Activated CD8-positive, alpha-beta memory T cell treated with anti-CD3 and anti-CD28 coated beads for 48 hours (primary cell): ENCODE measurements around the gene CRHR1.

ENCODE experiments used
- DNase-seq, 3 experiments: peaks; one replicate each; pipeline ENCODE4 v3.0.0-alpha.2; 2020; ENCODE audit warnings: low read depth in 2 of 3, low spot score in 2 of 3

The CRHR1 gene

DNA sequence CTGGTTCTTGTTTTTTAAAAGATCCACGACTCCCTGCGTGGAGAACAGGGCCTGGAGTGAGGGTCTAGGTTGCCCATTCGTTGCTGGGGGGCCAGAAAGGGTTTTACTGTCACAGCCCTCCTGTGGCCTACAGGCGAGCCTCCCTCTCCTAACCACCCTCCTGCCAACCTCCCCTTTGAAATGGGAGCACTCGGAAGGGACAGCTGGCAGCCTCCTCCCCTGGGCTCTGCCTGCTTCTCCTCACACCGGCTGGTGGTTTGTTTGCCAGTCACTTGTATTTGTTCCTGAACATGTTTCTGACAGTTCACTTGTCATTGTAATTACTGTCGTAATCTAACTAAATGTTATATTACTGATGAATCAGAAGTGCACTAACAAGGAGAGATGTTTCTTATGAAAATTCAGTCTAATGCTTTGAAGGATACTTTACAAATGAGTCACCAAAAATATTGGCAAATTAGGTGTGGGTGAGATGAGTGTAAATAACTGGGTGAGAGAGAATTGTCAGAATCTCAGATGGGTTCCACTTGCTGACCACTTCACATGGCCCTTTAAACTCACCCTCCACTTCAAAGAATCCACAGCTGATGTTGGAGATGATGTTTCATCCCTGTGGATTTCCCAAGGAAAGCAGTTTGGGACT lies 57.9 kb downstream of the CRHR1 start:
- DNase-seq, result no peak

DNA sequence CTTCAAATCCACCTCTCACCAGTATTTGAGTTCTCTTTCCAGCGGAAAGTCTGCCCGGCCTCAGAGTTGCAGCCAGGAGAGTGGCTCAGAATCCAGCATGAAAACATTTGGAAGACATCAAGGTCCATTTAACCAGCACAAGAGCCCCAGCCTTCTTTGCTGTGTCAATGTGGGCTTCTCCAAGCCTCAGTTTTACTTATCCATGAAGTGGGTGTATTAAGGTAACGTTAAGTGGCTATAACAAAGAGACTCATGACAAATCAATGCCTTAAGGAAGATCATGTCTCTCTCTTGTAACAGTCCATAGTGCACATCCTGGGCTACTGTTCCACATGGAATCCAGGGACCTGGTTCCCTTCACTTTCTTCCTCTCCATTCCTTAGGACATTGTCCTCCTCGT lies 59.6 kb downstream of the CRHR1 start:
- no peak for DNase-seq

DNA sequence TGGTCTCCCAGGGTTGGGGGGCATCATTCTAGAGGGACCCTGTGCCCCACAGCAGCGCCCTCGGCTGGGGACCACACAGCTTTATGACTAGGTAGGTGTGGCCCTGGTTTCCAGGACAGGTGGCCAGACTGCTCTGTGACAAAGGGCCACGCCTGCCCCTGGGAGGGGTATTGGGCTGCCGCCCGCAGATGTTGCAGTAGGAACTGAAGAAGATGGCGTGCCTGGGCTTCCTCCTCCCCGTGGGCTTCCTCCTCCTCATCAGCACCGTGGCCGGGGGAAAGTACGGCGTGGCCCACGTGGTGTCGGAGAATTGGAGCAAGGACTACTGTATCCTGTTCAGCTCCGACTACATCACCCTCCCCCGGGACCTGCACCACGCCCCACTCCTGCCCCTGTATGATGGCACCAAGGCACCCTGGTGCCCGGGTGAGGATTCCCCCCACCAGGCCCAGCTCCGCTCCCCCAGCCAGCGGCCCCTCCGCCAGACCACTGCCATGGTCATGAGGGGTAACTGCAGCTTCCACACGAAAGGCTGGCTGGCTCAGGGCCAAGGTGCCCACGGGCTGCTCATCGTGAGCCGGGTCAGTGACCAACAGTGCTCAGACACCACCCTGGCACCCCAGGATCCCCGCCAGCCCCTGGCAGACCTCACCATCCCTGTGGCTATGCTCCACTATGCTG lies 60.7 kb downstream of the CRHR1 start, which contains the start of gene SPPL2C:
Gene SPPL2C (plus strand): TSS at position 187 of the 681 bp plus-strand sequence. CDS start 26 bp downstream, at position 213.
- no peak for DNase-seq

DNA sequence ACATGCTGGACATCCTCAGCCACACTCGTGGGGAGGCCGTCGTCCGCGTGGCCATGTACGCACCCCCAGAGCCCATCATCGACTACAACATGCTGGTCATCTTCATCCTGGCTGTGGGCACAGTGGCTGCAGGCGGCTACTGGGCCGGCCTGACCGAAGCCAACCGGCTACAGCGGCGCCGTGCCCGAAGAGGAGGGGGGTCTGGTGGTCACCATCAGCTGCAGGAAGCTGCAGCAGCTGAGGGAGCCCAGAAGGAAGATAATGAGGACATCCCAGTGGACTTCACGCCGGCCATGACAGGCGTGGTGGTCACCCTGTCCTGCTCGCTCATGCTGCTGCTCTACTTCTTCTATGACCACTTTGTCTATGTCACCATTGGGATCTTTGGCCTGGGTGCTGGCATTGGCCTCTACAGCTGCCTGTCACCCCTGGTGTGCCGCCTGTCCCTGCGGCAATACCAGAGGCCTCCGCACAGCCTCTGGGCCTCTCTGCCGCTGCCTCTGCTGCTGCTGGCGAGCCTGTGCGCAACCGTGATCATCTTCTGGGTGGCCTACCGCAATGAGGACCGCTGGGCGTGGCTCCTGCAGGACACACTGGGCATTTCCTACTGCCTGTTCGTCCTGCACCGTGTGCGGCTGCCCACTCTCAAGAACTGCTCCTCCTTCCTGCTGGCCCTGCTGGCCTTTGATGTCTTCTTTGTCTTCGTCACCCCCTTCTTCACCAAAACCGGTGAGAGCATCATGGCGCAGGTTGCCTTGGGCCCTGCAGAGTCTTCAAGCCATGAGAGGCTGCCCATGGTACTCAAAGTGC lies 61.5 kb downstream of the CRHR1 start:
- no peak for DNase-seq

DNA sequence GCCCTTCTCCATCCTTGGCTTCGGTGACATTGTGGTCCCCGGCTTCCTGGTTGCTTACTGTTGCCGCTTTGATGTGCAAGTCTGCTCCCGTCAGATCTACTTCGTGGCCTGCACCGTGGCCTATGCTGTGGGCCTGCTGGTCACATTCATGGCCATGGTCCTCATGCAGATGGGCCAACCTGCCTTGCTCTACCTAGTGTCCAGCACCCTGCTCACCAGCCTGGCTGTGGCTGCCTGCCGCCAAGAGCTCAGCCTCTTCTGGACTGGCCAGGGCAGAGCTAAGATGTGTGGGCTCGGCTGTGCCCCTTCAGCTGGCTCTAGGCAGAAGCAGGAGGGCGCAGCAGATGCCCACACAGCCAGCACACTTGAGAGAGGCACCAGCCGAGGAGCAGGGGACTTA lies 62.1 kb downstream of the CRHR1 start:
- DNase-seq, result no peak

DNA sequence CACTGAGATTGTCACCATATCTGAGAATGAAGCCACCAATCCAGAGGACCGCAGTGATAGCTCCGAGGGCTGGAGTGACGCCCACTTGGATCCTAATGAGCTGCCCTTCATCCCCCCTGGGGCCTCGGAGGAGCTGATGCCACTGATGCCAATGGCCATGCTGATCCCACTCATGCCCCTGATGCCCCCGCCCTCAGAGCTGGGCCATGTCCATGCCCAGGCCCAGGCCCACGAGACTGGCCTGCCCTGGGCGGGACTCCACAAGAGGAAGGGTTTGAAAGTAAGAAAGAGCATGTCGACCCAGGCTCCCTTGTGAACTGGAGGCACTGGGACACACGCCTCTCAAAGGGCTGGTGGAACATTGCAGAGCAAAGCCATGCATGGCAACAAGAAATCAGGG lies 62.5 kb downstream of the CRHR1 start:
- no peak for DNase-seq

DNA sequence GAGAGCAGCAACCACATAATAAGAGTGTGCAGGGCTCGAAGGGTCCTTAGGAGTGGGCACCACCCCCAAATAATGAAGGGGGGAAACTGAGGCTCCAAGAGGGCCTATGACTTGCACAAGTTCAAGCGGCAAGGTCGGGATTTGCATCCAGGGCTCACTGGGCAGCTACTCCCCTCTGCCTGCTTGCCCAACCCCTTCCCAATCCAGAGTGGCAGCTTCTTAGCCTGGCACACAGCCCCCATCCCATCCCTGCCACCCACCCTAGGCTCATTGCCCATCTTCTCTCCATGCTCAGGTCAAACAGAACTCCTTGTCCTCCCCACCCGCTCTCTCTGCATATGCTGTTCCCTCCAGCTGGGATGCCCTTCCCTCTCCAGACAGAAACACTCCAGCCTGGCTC lies 63.0 kb downstream of the CRHR1 start:
- DNase-seq, result no peak

DNA sequence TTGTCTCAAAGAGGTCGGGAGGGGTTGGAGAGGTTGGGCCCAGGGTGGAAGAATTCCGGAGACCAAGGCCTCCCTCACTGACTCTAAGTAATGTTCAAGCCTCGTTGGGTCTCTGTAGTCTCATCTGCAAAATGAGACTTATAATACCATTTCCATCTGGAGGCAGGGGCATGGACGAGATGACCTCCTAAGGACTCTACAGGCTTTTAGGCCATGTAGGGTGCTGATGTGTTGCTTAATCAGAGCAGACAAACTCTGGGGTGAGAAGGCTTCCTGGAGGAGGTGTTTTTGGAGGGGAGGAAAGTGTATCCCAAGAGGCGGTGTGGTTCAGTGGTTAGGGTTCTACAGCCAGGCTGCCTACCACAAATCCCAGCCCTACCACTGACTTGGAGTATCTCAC lies 63.6 kb downstream of the CRHR1 start:
- DNase-seq, result no peak

DNA sequence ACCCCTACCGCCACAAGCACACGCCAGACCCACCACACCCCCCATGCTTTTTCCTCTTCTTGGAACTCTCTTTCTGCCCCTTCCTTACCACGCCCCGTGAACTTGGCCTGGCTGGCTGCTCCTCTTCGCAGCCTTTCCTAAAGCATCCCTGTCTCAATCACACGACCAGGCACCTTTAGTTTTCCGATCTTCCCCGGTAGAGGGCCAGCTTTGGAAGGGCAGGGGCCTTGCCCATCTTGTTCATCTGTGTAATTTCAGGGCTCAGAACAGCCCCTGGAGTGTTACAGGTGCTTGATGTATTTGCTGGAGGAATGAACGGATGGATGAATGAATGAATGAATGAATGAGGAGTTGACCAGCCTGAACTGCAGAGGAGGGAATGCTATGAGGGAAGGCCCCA lies 64.3 kb downstream of the CRHR1 start:
- no peak for DNase-seq

DNA sequence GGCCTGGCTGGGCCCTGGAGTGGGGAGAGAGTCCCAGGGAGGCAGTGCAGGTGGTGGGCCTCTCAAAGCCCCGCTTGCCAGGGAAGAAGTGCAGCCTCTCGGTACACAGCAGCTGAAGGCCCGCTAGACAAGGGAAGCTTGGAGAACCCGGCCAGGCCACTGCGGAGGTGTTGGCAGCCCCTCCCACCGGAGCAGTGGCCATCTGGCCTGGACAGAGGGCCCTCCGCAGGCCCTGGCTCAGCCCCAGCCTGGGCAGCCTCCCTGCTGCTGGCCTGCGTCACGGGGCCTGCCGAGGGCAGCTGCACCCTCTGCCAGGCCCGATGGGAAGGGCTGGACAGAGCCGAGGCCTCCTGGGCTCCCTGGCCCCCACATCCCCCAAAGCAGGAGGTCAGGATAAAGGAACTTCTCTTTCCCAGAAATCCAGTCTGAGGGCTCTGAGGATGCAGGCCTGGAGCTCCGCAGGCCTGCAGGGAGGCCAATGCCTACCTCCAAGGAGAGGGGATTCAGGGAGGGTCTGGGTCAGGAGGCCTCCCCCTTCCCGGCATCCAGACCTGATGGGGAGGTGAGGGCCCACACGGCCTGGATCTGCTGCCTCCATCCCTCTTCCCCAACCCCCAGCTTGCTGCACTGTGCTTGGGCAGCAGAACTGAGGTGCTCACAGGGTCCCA lies 64.9 kb downstream of the CRHR1 start:
- DNase-seq, result no peak

DNA sequence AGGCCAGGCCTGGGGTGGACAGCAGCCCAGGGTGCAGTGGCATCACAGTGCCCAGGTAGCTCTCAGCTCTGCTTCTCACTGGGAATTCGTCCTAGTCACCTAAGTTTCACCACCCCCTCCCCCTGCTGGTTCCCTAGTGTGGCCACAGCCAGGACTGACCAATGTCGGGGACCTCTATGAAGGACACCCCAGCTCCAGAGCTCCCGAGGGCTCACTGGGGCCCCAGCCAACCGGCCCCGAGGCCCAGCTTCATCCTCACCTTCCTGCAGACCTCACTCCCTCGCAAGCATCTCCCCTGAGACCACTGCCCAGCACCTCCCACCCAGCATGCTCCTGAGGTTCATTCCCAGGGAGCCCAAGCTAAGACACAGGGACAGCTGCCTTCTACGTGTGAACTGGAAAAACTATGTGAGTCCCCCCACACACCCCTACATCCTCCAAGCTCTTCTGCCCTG lies 65.4 kb downstream of the CRHR1 start:
- DNase-seq, result no peak

DNA sequence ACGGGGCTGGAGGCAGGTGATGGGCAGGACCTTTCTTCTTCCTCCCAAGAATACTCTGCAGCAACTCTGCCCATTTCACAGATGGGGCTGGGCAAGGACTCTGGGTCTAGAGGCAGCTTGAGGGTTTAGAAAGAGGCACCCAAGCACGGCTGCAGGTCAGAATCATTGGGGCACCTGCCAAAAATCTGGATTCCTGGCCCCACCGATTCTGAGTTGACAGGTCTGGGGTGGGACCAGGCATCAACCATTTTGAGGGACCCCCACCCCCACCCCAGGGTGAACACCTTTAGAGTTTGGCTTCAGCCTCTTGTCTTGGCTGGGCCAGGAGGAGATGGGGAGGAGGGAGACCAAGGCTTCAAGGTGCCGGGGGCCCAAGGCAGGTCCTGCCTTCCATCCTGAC lies 65.9 kb downstream of the CRHR1 start:
- DNase-seq, result no peak

DNA sequence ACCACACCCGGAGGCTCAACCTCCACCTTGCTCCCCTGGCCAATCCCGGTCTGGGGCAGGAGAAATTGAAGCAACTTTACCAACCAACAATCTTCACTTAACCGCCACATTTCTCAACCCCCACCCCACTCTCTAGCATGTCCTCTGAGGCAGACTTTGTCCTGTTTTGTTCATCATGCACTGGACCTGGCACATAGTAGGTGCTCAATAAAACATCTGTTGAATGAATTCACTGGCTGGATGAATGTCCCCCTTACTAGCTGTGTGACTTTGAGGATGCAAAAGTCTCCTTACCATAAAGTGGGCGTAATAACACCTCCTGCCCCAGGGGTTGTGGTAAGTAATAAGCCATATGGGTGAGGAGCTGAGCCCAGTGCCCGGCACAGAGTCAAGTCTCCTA lies 66.3 kb downstream of the CRHR1 start:
- no peak for DNase-seq

DNA sequence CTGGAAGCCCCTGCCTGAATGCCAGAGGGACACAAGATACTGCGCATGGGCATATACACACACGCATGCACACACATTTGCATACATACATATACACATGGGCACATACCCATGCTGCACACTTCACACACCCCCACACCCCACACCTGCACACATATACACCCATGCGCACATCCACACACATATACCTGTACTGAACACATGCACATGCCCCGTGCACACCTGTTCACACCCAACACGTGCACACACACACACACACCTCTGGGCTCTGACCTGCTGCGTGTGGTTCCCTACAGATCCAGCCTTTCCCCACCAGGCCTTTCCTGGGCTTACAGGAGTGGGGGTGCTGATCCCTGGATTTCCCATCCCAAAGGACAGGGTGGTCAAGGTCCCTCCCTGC lies 66.9 kb downstream of the CRHR1 start:
- DNase-seq, result no peak

DNA sequence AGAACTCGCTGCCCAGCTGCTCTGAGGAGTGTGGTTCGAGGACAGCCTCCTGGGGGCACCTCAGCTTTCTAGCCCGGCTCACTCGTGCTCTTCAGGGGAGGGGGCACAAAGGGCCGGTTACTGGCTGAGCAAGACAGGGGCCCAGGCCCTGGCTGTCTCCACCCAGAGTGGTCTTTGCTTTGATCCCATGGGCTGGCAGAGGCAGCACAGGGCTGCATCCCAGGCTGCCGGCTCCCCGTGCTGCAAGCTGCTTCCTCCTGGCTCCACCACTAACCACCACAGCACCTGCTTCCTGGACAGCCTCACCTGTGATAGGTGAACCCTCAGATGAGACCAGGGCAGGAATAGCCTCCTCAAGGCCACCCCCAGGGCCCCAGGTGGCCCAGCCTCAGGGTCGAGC lies 67.3 kb downstream of the CRHR1 start:
- no peak for DNase-seq

DNA sequence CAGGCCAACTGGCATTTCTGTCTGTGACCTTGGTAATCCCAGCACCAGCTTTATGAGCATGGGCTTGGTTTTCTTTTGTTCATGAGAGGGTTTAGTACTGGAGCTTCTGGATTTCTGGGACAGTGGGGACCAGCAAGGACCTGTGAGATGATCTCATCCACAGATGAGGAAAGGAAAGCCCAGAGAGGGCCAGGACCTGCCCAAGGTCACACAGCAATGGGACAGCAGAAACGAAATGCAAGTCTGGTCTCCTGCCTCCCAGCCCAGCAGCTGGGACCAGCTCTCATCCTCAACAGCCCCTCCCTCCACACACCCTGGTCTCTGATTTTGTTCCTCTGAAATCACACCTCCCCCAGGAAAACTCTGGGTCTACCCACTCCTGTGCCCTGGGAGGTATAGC lies 67.8 kb downstream of the CRHR1 start:
- DNase-seq, result no peak

DNA sequence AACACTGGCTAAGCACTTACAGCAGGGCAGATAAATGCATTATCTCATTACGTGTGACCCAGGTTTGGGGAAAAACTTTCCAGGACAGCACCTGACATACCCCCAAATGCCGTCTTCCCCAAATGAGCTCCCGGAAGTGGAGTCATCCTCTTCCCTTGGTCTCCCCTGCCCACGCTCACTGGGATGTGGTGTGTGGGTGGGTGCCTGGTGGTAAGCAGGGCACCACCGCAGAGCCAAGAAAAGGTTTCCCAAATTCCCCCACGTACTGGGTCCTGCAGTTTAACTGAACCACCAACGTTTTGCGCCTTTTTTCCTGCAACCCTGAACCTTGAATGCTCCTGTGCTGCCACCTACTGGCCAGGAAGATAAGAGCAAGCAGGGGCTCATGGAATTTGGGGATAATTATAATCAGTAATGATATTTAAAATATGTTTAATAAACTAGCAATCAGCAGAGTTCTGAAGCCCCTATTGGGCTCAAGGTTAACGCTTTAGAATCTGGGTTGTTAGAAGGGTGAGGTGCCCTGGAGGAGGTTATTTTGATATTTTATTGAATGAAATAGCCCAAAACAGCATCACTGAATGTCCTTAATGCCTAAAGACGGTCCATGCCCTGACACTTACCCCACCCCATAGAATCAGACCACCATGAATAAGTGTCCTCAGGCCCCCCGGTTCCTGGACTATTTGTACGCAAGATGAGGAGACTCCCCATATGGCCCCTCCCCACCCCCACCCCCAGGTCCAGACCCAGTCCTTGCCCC lies 68.6 kb downstream of the CRHR1 start:
- peak; percentile 16 to 58 (median 31) for DNase-seq

DNA sequence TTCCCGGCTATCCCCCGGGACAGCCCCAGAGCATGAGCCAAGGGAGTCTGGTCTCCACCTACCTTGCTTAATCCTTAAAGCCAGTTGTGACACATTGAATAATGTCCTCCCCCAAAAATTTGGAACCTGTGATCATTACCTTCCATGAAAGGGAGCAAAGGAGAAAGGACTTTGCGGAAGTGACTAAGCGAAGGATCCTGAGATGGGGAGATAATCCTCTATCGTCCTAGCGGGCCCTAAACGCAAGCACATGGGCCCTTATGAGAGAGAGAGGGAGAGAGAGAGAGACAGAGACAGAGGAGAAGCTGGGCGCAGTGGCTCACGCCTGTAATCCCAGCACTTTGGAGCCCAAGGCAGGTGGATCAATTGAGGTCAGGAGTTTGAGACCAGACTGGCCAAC lies 70.1 kb downstream of the CRHR1 start:
- no peak for DNase-seq

DNA sequence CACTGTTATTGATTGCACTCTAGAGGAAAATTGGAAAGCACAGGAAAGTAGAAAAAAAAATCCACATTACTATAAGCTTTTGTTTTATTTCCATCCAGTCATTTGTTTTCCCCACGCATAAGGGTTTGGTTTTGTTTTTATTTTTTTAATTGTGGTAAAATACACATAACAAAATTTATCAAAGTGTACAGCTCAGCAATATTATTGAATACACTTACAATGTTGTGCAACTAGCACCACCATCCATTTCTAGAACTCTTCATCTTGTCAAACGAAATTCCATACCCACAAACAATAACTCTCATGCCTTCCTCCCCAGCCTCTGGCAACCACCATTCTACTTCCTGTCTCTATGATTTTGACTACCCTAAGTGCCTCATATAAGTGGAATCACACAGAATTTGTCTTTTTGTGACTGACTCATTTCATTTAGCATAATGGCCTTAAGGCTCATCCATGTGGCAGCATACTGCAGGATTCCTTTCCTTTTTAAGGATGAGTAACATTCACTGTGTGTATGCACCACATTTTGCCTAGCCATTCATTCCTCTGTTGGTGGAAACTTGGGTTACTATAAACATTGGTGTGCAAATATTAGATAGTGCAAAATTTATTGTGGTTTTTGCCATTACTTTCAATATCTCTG lies 71.7 kb downstream of the CRHR1 start:
- no peak for DNase-seq

DNA sequence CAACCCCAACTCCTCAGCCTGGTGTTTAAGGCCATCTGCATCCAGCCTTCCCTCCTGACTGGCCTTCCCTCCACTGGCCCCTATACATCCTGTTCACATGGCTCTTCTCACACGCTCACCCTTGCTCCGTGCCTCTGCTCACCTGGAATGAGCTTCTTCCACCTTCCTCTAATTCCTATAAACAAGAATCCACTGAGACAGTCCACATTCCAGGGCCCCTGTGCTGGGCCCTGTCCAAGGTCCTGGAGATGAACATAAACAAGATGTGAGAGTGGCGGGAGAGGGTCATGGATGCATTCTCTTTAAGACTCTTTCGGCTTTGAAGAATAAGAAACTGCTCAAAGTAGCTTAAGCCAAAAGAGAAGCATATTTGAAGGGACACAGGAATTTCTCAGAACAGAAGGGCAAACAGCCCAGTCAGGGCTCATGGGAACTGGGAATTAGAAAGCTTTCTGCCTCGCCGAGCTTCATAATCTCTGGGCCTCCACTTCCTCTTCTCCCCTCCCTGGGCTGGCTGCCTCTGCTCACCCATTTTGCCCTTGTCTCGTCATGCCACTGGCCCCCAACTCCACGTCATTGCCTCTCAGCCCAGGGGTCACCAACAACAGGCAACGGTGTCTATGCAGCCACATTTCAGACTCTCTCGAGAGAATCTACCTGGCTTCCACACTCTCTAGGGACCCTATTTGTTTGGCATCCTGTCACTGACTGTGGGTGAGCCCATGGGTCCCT lies 74.0 kb downstream of the CRHR1 start:
- no peak for DNase-seq
